ENCODE results near the gene TULP1. TPM values are rescaled to one million over a fixed set of nuclear protein-coding genes. Genes with fewer than 3 reads are reported as not detected.

TULP1 gene
- total and polyA plus RNA-seq, 2 experiments from 2014 or later: 0.39 TPM; not detected in 1

DNA sequence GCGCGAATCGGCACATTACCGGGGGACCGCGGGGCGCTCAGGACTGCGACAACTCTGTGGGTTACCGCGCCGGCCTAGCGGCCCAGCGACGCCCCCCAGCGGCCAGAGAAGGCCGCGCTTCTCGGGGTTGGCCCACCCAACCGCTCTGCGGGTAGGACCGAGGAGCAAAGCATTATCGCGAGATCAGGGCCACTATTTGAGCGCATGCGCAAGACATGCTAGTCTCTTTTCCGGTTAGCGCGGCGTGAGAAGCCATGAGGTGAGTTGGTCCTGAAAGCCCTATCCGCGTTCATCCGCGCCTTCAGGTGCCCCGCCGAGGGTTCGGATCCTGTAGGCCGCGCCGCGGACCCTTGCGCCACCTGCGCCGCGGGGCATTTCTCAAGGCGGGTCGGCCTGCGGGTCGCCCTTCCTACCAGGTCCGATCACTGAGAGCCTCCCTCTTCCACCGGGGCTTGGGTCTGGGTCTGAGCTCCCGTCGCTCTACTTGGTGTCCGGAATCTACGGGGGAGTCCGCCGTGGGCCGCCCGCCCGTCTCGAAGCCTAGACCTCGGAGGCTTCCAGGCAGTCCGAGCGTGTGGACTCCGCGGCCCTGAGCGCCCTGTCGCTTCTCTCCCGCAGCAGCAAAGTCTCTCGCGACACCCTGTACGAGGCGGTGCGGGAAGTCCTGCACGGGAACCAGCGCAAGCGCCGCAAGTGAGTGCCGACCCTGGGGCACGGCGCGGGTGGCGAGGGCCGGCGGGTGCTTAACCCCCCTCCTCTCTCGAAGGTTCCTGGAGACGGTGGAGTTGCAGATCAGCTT, 44.3 kb downstream of the TULP1 start, which contains the start of gene RPL10A:
Gene RPL10A (plus strand): TSS at position 221 of the 799 bp plus-strand sequence. CDS start 34 bp downstream, at position 255.
- H3K4me3 ChIP-seq: peak within 1 kb of the TSS; percentile 79
- H4K20me1 ChIP-seq (ENCODE audit: insufficient read depth, poor library complexity, severe bottlenecking): peaks cover 43% of the 10 kb centered on the region
- peaks cover 23% of the 10 kb centered on the region for H3K79me2 ChIP-seq
- under 1% methylated on average over 79 of the region's 86 CpGs for WGBS (ENCODE audit: low lambda C conversion rate, missing lambda C conversion rate)
- H3K9me2 ChIP-seq (replicated peaks; ENCODE audit: insufficient read depth): no peaks in the 10 kb centered on the region
- peak within 1 kb of the TSS; percentile 98 for H3K27ac ChIP-seq
- peak; percentile 98 for DNase-seq (ENCODE audit: low spot score)
- H3K4me1 ChIP-seq (ENCODE audit: insufficient read depth): peaks cover 26% of the 10 kb centered on the region
- H3K9me3 ChIP-seq (ENCODE audit: low read depth): no peaks in the 10 kb centered on the region
- peak within 1 kb of the TSS; percentile 93 for H3K4me2 ChIP-seq
- H2AFZ ChIP-seq: peak within 1 kb of the TSS; percentile 83
- no peaks in the 10 kb centered on the region for H3K27me3 ChIP-seq
- H3K36me3 ChIP-seq (replicated peaks; ENCODE audit: insufficient read depth, low read depth): no peaks in the 10 kb centered on the region
- TF ChIP-seq, protein P1, sequence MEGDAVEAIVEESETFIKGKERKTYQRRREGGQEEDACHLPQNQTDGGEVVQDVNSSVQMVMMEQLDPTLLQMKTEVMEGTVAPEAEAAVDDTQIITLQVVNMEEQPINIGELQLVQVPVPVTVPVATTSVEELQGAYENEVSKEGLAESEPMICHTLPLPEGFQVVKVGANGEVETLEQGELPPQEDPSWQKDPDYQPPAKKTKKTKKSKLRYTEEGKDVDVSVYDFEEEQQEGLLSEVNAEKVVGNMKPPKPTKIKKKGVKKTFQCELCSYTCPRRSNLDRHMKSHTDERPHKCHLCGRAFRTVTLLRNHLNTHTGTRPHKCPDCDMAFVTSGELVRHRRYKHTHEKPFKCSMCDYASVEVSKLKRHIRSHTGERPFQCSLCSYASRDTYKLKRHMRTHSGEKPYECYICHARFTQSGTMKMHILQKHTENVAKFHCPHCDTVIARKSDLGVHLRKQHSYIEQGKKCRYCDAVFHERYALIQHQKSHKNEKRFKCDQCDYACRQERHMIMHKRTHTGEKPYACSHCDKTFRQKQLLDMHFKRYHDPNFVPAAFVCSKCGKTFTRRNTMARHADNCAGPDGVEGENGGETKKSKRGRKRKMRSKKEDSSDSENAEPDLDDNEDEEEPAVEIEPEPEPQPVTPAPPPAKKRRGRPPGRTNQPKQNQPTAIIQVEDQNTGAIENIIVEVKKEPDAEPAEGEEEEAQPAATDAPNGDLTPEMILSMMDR (IDR thresholded peaks at IDR 0.05; ENCODE audit: poor library complexity): peak; percentile 100
- TF ChIP-seq EZH2phosphoT487 (IDR thresholded peaks at IDR 0.05; ENCODE audit: low read depth, severe bottlenecking, unreplicated experiment): no peak

DNA sequence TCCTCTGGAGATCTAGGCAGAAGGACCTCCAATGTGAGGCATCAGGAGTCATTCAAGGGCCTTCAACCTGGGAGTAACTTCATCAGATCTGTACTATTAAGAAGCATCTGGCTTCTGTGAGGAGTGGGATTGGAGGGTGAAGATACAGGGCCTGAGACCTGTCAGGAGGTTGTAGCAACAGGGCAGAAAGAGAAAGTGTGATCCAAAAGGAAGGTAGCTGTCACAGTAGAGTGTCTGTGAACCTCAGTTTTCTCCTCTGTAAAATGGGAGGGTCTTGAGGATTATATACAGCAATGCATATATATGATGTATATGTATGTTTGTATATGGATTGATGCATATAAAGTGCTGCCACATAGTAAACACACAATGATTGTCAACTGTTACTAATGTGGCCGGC, 47.0 kb downstream of the TULP1 start:
- Histone ChIP-seq H3K4me3 (no peak overlapping the region), H3K9me2 (replicated peaks; ENCODE audit: insufficient read depth) (no peaks in the 10 kb centered on the region), H4K20me1 (ENCODE audit: insufficient read depth, poor library complexity, severe bottlenecking) (peaks cover 23% of the 10 kb centered on the region), H3K9me3 (ENCODE audit: low read depth) (no peaks in the 10 kb centered on the region), H2AFZ (no peak overlapping the region), H3K36me3 (replicated peaks; ENCODE audit: insufficient read depth, low read depth) (no peaks in the 10 kb centered on the region), H3K4me2 (no peak overlapping the region), H3K79me2 (peaks cover 20% of the 10 kb centered on the region), H3K27me3 (no peaks in the 10 kb centered on the region), H3K27ac (no peak overlapping the region), H3K4me1 (ENCODE audit: insufficient read depth) (peaks cover 16% of the 10 kb centered on the region)
- DNase-seq (ENCODE audit: low spot score): no peak
- 96% methylated on average over 1 of the region's 1 CpG for WGBS (ENCODE audit: low lambda C conversion rate, missing lambda C conversion rate)
- no peak for TF ChIP-seq EZH2phosphoT487 (IDR thresholded peaks at IDR 0.05; ENCODE audit: low read depth, severe bottlenecking, unreplicated experiment)

DNA sequence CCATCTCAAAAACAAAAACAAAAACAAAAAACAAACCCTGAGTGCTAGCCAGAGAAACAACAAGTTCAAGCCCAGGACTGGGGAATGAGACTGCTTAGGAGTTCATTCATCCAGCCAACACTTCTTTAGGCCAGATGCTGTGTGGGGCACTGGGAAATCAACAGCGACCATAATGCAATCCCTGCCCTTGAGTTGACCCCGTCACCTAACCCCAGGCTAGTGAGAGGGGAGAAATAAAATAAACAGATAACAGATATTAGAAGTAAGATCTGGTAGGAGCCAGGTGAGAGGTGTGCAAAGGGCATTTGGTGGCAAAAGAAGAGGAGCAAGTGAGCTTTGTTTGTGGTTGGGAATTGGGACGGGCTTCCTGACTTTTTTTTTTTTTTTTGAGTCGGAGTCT, 49.4 kb downstream of the TULP1 start:
- TF ChIP-seq, protein P1 (IDR thresholded peaks at IDR 0.05; ENCODE audit: poor library complexity): no peak
- TF ChIP-seq EZH2 (IDR thresholded peaks at IDR 0.05; ENCODE audit: borderline replicate concordance) (no peak), EZH2phosphoT487 (IDR thresholded peaks at IDR 0.05; ENCODE audit: low read depth, severe bottlenecking, unreplicated experiment) (no peak)
- peaks cover 6% of the 10 kb centered on the region for H3K4me1 ChIP-seq (ENCODE audit: insufficient read depth)
- no peak overlapping the region for H3K27ac ChIP-seq
- H3K9me3 ChIP-seq (ENCODE audit: low read depth): no peaks in the 10 kb centered on the region
- H4K20me1 ChIP-seq (ENCODE audit: insufficient read depth, poor library complexity, severe bottlenecking): no peaks in the 10 kb centered on the region
- DNase-seq (ENCODE audit: low spot score): no peak
- H3K4me3 ChIP-seq: no peak overlapping the region
- WGBS (ENCODE audit: low lambda C conversion rate, missing lambda C conversion rate): 91% methylated on average over 4 of the region's 4 CpGs
- H3K79me2 ChIP-seq: peaks cover under 1% of the 10 kb centered on the region
- no peak overlapping the region for H2AFZ ChIP-seq
- H3K36me3 ChIP-seq (replicated peaks; ENCODE audit: insufficient read depth, low read depth): no peaks in the 10 kb centered on the region
- no peaks in the 10 kb centered on the region for H3K27me3 ChIP-seq
- no peaks in the 10 kb centered on the region for H3K9me2 ChIP-seq (replicated peaks; ENCODE audit: insufficient read depth)
- no peak overlapping the region for H3K4me2 ChIP-seq

DNA sequence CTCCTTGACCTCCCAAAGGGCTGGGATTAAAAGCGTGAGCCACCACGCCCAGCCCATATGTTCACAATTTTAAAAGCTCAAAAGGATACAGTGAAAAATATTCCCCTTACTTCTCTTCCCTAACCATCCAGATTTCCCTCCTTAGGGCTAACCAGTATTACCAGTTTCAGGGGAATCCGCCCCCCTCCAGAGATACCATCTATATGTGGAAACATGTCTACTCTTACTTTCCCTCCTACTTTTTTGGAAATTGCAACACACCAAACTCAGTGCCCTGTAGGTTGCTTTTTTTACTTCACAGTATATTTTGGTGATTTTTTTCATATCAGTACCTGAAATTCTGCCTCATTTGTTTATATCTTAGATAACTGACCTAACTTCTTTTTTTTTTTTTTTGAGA, 51.4 kb downstream of the TULP1 start:
- no peak for TF ChIP-seq EZH2 (IDR thresholded peaks at IDR 0.05; ENCODE audit: borderline replicate concordance)
- no peak for TF ChIP-seq EZH2phosphoT487 (IDR thresholded peaks at IDR 0.05; ENCODE audit: low read depth, severe bottlenecking, unreplicated experiment)
- TF ChIP-seq, protein P1 (IDR thresholded peaks at IDR 0.05; ENCODE audit: poor library complexity): no peak
- no peak overlapping the region for H2AFZ ChIP-seq
- no peak for DNase-seq (ENCODE audit: low spot score)
- no peaks in the 10 kb centered on the region for H3K4me1 ChIP-seq (ENCODE audit: insufficient read depth)
- no peaks in the 10 kb centered on the region for H4K20me1 ChIP-seq (ENCODE audit: insufficient read depth, poor library complexity, severe bottlenecking)
- H3K4me3 ChIP-seq: no peak overlapping the region
- no peaks in the 10 kb centered on the region for H3K9me3 ChIP-seq (ENCODE audit: low read depth)
- H3K4me2 ChIP-seq: no peak overlapping the region
- no peak overlapping the region for H3K27ac ChIP-seq
- no peaks in the 10 kb centered on the region for H3K36me3 ChIP-seq (replicated peaks; ENCODE audit: insufficient read depth, low read depth)
- WGBS (ENCODE audit: low lambda C conversion rate, missing lambda C conversion rate): 87% methylated on average over 3 of the region's 3 CpGs
- H3K79me2 ChIP-seq: no peaks in the 10 kb centered on the region
- no peaks in the 10 kb centered on the region for H3K27me3 ChIP-seq
- H3K9me2 ChIP-seq (replicated peaks; ENCODE audit: insufficient read depth): no peaks in the 10 kb centered on the region
